Limb (tissue), 2 donors: ENCODE measurements around the gene FANCB.
A peak's percentile ranks its signal among the peaks of the same experiment; 100 is the strongest.

Experiments
- DNase-seq, 2 donors: peaks; one replicate each; pipeline ENCODE4 v3.0.0-alpha.2; 2016; ENCODE audit errors: extremely low spot score in 2 of 2

FANCB gene

DNA sequence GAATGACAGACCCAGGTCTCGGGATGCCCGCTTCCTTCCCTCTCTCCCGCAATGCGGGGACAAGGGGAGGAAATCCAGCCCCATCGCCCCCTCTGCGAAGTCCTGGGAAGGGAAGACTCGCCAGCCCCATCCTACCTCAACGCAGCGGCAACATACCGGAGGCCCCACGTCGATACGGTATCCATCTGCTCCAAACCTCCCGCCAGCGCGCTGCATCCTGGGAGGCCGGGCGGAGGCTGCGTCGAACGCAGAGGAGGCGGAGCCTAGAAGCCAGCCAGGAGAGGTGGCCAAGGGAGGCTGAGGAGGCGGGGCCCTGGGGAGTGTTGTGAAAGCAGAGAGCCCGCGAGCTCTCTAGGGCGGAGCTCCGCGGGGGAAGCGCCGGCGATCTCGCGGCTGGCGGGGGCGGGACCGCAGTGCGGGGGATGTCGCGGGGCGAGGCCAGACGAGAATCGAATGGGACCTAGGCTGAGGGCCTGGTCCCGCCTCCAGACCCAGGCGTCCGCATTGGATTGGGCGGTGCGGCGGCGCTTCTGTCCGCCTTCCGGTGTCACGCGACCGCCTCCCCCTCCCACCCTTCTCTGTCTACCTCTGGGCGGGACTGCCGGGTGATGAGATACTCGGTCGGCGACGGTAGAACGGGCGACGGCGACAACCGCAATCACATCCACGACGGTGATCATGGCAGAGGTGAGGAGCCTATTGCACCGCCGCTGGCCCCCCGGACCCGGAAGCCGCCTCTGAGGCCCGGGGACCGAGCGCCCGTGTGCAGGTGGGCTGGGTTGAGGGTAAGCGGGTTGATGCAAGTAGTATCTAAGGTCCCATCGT is at the start of gene FANCB, which contains the start of gene MOSPD2:
Gene FANCB, minus strand, starts transcription at position 219 of the 825 bp plus-strand sequence. CDS start 7,559 bp downstream, outside the sequence.
Gene MOSPD2, plus strand, starts transcription at position 571 of the 825 bp plus-strand sequence. Its CDS starts 108 bp downstream, at position 679.
- peak; percentile 88 to 93 for DNase-seq

DNA sequence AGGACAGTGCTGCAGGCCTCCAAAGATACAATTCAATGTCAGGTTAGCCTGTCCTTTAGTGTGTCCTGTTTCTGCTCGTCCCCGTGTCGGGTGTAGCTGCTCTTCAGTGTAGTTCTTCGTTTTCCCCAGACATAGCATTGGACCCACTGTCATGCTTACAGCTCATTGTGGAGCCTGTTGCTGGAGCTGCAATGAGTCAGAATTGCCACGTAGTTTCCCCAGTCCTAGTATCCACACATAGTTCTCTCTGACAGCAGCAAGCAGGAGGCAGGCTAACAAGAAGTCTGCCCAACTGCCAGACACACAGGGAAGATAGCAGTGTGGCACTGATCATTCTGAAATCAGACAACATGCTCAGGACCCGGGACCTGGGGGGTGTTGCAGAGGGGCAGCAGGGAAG is 49.6 kb upstream of the FANCB start:
- no peak for DNase-seq

DNA sequence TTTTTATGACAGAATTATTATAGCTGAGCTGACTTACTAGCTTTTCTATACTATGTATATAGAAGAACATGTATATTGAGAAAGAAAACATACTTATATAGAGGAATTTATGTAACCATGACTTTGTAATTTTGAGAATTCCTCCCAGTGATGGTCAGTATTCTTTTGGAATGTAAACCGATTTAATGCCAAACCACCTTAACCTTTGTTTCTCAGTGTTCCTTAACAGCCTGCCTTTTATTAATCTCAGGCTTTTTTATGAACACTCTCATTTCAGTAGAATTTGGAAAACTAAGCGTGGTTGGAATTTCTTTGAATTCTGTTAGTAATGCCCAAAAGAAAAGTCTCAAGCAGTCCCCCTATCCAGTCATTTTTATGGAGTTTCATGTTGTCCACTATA is 47.3 kb upstream of the FANCB start:
- no peak for DNase-seq

DNA sequence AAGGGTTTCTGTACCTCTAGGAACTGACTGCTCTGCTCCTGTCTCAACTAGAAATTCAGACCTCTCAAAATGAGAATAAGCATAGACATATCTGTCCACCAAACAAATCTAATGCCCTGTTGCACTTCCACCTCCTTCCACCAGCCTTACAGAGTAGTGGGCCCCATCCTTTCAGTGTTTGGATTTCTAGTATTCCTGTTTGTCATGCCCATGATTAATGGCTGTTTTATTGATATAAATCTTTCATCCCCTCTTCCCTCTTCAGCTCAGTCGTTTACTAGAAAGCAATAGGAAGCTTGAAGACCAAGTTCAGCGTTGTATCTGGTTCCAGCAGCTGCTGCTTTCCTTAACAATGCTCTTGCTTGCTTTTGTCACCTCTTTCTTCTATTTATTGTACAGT is 46.5 kb upstream of the FANCB start:
- DNase-seq, result no peak

DNA sequence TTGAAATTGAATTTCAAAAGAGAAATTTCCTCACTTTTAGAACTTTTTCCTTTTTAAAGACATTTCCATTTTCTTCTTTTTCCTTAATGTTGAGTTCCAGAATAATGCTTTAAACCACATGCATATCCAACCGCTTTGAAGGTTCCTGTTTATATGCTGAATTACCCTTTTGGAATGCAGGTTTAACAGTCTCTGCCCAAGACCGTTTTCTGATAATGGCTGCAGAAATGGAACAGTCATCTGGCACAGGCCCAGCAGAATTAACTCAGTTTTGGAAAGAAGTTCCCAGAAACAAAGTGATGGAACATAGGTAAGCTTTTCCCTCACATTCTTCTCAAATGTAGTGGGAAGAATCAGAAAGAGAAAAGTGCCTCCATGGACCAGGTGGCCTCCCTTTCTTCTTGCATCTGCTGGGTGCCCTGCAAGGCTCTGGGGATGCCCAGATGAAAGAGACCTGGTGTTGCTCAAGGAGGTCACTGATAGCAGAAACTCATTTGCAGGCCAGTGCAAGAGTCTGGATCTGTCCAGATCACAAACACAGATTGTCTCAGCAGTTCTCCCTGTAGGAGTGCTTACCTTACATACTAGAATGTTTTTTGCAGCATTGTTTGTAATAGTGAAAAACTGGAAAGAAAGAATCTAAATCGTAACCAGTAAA is 43.3 kb upstream of the FANCB start:
- no peak for DNase-seq

DNA sequence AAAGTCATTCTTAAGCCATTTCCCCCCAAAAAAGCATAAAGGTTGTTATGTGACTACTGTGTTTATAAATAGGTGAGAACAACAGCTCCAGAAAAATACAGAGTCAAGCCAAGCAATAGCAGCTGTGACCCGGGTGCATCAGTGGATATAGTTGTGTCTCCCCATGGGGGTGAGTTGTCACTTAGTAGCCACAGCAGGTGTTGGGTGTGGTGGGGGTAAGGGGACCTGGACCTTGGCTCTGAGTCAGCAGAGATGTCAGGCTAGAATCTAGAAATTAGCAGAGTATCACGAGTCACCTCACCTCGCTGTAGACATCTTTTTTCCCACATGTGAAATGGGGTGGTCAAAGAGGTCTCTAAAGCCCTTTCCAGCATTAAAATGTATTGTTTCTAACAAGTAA is 42.7 kb upstream of the FANCB start:
- DNase-seq, result no peak

DNA sequence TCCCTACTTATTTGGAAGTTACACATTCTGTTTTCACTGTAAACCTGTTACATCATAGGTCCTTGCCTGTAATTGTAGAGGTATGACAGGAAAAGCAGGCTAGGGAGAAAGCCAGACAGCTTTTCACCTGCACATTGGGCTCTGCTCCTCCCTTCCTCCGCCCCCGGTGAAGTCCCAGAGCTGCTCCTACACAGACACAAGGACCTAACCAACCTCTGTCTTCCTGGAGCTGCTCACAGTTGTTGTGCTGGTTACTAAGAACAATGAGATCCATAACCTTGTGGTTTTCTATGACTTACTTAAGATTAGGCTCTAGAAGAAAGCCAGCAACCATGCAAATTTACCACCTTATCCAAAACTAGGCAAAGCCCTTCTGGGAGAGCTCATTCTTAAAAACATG is 40.4 kb upstream of the FANCB start:
- DNase-seq, result no peak

DNA sequence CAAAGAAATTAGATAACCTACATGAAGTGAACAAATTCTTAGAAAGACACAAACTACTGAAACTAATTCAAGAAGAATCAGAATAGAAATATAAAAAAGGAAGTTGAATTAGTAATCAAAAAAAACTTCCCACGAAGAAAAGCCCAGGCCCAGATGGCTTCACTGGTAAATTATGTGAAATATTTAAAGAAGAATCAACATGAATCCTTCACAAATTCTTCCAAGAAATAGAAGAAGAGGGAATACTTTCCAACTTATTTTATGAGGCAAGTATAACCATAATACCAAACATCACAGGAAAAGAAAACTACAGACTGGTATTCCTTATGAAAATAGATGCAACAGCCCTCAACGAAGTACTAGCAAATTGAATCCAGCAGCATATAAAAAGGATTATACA is 31.0 kb upstream of the FANCB start:
- no peak for DNase-seq

DNA sequence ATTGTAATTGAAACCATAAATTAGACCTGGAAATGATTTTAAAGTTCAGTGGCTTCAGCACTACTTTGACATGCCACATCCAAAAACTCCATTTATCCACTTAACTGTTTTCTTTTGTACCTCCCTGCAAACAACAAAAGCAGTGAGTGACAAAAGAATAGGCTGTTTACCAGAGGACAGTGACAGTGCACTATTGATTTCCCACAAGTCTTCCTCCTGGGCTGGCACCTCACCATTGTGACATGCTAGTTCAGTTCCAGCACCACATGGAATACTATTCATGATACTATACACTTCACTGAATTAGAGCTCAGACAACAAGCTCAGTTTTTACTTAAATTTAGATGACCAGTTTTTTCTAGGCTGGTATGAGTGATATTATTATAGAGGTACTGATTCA is 29.7 kb upstream of the FANCB start:
- no peak for DNase-seq

DNA sequence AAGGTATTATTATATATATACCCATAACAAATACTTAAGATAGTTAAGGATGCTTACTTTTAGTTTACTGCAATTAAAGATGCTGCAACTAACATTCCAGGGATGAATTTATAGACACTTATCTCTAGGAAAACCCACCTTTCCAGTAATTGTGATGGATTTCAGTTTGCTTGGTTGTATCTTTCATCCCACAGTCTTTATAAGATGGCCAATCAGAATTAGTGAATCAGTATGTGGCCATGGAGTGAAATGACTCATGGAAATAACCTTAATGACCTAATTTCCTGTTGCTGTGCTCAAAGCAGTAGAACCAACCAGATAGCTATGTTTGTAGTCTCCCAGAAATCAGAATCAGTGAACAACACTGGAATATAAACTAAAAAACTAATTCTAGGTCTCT is 26.7 kb upstream of the FANCB start:
- no peak for DNase-seq

DNA sequence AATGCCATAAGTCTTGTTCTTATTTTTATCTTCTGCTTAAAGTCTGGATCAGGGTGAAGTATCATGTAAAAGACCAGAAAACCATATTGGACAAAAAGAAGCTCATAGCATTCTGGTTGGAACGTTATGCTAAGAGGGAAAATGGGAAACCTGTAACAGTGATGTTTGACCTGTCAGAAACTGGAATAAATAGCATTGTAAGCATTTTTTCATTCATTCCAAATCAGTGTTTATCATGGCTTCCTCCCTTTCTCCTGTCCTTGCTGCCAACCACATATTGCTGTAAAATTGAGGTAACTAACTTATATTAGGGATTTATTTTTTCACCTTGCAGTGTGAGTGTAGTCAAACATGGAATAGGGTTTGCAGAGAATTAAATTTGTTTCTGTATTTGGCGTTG is 24.2 kb upstream of the FANCB start:
- no peak for DNase-seq

DNA sequence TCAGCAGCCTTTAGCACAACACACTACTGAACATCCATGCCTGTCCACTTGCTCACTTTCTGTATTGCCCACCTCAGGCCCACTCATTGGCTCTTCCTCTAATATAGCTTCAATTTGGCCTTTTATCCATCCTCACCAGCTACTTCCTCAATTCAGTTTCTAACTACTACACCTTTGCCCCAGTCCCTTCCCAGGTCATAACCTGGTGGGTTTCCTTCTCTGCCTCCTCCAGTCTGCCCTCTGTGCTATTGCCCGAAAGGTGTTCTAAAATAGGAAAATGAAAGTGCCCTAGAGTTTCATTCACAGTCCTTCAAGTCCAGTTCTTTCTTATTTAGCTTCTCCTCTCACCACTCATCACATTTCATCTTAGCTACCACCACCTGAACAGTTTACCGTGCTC is 23.4 kb upstream of the FANCB start:
- DNase-seq, result no peak

DNA sequence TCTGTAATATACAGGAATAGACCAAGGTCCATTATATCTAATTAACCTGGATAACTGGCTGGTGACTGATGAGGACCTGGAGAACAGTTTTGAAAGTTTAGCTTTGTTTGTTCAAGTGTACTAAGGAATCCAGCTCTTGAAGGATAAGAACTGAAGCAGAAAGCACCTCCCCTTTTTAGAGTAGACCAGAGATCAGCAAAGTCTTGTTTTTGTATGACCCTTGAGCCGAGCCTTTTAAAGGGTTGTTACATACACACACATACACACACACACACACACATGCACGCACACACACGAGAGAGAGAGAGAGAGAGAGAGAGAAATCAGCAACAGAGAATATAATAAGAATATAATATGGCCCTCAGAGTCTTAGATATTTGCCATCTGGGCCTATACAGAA is 13.4 kb upstream of the FANCB start:
- DNase-seq, result no peak

DNA sequence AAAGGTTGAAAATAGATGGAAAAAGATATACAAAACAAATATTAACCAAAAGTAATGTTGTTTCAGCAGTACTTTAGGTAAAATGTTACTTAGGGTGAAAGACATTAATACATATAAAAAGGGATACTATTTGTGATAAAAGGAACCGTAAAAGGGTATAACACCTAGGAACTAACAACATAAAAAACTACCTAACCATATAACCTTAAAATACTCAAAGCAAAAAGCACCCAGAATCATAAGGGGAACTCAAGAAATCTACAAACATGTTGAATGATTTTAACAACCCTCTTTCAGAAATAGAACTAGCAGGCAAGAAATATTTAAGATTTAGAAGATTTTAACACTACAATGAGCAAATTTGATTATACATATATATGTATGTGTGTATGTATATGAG is 11.8 kb upstream of the FANCB start:
- no peak for DNase-seq

DNA sequence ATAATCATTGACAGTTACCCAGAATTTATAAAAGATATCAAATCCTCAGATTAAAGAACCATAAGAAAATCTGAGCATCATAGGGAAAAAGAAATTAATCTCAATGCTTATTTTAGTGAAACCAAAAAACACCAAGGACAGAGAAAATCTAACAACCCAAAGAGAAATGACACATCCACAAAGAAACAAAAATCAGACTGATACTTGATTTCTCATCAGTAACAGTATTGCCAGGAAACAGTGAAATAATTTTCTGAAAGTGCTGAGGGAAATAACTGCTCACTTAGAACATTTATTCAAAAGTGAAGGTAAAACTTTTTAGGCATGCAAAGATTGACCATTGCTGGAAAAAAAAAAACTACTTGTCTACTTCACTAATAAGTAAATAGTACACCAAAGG is 11.0 kb upstream of the FANCB start:
- DNase-seq, result no peak

DNA sequence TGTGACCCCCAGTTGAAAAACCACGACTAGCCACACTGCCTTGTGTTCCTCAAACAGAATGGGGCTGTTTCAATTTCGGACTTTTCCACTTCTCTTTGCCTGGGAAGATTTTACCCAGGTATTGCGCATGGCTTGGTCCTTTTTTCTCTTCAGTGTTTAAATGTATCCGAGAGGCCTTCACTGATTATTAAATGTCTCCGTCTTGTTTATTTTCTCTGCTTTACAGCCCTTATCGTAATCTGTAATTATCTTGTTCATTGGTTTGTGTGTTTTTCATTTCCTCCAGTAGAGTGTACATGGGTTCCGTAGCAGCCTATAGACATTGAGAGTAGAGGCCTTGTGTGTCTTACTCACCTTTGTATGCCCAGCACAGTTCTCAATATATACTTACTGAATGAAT is 2.8 kb upstream of the FANCB start:
- no peak for DNase-seq

DNA sequence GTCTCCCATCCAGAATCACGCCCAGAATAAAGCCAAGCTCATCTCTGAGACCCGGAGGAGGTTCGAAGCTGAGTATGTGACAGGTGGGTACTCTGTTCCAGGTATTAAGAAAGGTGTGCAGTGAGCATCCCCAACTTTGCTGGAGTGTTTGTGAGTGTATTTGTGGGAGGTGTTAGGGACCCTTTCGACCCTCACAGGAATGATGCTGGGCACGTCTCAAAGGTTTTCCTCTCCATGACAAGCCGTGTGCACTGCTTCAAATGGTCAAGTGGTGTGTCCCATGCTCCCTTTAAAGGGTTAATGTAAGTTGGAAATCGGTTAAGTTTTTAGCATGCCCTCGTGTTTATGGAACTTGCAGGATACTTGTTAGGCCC is 794 bp upstream of the FANCB start:
- no peak for DNase-seq

DNA sequence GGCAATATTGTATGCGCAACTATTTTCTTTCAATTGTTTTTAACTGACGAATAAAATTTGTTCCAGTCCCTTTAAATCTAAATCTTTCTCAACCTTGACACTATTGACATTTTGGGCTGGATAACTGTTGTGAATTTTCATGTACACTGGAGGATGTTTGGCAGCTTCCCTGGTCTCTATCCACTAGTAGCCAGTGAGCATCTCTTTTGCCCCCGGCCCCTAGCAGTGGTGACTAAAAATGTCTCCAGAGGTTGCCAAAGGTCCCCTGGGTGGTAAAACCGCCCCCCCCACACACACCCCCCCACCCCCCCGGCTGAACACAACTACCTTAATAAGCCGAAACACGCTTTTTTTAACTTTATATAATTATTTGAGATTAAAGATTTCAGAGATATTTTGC is 514 bp downstream of the FANCB start:
- peak in 1 of 2 donors; percentile 24 for DNase-seq

DNA sequence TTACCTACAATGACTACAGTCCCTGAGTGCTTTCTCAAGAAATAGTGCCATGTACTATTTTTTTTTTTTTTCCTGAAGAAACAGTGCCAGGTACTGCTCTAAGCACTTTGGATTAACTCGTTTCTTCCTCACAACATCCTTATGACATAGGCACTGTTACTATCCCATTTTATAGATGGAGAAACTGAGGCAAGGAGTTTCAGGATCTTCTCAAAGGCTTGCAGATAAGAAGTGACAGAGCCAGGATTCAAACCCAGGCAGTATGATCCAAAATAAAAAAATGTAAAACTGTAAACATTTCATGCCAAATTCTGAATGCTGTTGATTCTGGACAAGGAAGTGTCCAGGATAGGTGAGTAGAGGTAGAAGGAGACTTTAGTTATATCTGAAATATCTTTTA is 1.1 kb downstream of the FANCB start:
- DNase-seq, result no peak

DNA sequence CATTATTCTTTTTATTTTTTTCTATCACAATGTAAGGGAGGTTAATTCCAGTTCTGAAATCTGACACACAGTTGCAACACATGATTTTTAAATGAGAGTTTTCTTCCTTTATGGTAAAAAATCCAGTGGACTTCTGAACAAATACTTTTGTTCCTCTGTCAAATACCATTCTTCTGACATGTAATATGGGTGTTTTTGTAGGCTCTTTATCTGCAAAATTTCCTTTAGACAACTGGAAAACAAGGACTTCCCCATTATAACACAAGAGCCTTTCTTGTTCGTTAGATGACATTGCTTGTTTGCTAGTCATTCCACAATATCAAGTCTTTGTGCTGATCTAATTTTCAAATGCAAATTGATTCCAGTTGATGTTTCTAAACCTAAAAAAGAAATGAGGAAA is 7.7 kb downstream of the FANCB start:
- no peak for DNase-seq

DNA sequence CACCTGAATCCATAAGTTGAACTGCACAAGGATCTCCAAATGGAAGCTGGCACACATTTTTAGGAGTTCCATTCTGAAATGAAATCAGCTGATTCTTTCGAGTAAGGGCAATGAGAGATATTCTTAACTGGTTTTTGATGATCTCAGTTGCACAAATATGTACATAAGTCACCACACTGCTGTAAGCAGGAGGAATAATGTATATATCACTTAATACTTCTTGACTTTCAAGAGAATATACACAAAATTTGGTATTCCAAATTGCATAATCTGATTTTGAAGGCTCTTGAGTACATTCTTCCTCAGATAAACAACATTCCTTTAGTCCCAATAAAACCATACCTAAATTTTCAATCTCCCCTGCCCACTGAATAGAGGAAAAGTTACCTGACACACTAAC is 8.2 kb downstream of the FANCB start:
- DNase-seq, result no peak

DNA sequence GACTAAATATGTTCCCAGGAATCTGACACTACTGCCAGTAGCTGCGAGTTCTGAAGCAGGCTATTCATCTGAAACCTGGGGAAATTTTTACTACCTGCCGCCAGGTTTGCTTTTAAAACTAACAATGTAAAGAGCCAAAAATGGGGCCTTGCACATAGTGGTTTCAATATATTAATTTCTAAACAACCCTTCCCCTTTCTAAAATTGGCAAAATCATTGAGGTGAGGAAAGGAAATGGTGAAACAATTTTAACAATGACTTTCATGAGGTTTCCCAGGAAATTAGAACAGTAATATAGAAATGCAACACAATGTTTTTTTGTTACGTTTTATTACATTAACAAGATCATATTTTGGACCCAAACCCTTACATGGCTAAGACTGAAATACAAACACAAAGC is 21.3 kb downstream of the FANCB start:
- no peak for DNase-seq

DNA sequence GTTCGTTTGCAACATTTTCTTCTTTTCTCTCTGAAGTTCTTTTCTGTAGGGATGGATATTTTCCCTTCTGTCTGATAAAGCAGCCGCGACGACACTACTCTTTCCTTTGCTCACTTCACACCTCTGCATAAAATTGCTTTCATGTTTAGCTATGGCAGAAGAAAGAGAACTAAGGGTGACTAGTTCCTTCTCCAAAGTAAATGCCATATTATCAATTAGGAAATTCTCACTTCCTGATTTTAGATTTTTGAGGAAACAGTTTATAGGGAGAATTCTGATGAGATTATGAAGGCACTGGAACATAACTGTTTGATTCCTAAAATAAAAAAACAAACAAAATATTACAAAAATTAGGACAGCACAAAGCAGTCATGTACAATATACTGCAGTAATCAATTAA is 29.2 kb downstream of the FANCB start:
- DNase-seq, result no peak
